Activated T-helper 1 cell treated with anti-CD3 and anti-CD28 coated beads, Interleukin-12 subunit alpha, Interleukin-12 subunit beta, Interleukin-2, Interleukin-4 antibody, amounts not matched to agents 30 ng/mL and 10 ng/mL and 1 ng/mL, durations not matched to agents 14 hours and 24 hours and 36 hours (primary cell): ENCODE data around the gene MTHFD2L. TPM values are rescaled to one million over a fixed set of nuclear protein-coding genes. Genes with fewer than 3 reads are reported as not detected.

Experiments used
- DNase-seq: peaks from one replicate; pipeline ENCODE4 v3.0.0; 2021; ENCODE audit warnings: low spot score
- H3K27ac Mint-ChIP-seq: one replicate; pipeline ENCODE4 v1.8.0; 2021; ENCODE audit warnings: mild to moderate bottlenecking, mixed read lengths
- H3K27me3 Mint-ChIP-seq: one replicate; pipeline ENCODE4 v1.8.0; 2022; ENCODE audit warnings: mild to moderate bottlenecking, moderate library complexity, mixed read lengths; ENCODE audit not compliant: insufficient read depth
- H3K36me3 Mint-ChIP-seq: one replicate; pipeline ENCODE4 v1.8.0; 2021; ENCODE audit warnings: low read depth, mixed read lengths
- H3K4me1 Mint-ChIP-seq: one replicate; pipeline ENCODE4 v1.8.0; 2021; ENCODE audit warnings: low read depth, mixed read lengths
- H3K4me3 Mint-ChIP-seq: one replicate; pipeline ENCODE4 v1.8.0; 2021; ENCODE audit warnings: mild to moderate bottlenecking, moderate library complexity, mixed read lengths
- H3K9me3 Mint-ChIP-seq: one replicate; pipeline ENCODE4 v1.8.0; 2021; ENCODE audit warnings: mixed read lengths
- intact Hi-C: fragments of 100-400 bp; cut with micrococcal nuclease; formaldehyde crosslinking; loops from one replicate; pipeline ENCODE4 v1.15.1; 2024
- total RNA-seq: library from RNA; stranded (reverse); gene quantifications from 2 replicates; pipeline ENCODE4 v1.2.3, GENCODE V29; 2022

The MTHFD2L gene
- total RNA-seq, 1 donor from 2014 or later, result 9.9 TPM

DNA sequence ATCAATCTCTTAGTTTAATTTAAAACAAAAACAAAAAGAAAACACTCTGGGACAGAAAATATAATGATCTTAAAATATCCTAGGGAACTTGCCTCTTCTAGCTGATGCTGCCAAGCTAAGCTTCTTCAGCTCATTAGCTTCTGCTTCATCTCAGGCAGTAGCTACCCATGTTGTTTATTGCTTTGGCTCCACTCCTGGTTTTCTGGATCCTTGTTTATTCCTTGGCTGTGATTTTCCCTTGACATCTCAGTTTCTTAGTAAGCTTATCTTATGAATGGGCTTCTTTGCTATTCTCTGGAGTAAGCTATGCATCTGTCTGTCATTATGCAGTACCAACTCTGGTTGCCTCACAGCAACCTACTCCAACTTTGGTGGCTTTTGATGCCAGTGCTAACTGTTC is 5.1 kb upstream of the MTHFD2L start:
- Mint-ChIP-seq H3K27me3 (peaks cover 35% of the 10 kb centered on the region), H3K4me1 (peaks cover 9% of the 10 kb centered on the region), H3K27ac (no peak overlapping the region), H3K36me3 (no peaks in the 10 kb centered on the region), H3K9me3 (no peaks in the 10 kb centered on the region), H3K4me3 (no peak overlapping the region)
- no peak for DNase-seq
- intact Hi-C loops, result loop anchor here (10.0 kb wide), 4 partner anchors 292 to 1572 kb away; partner anchors contain the start of genes AREG, COX18, RCHY1 and THAP6

DNA sequence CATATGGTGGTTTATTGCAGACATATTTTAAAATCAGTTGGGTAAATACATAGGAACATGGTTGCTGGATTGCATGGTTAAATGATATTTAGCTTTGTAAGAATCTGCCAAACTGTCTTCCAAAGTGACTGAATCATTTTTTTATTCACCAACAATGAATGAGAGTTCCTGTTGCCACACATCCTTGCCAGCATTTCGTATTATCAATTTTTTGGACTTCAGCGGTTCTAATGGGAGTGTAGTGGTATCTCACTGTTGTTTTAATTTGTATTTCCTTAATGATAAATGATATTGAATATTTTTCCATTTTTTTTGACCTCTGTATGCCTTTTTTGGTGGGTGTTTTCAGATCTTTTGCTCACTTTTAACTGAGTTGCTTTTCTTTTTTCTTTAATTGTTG is 1.4 kb upstream of the MTHFD2L start:
- H3K4me3 Mint-ChIP-seq, result peak overlapping the region; percentile 80

DNA sequence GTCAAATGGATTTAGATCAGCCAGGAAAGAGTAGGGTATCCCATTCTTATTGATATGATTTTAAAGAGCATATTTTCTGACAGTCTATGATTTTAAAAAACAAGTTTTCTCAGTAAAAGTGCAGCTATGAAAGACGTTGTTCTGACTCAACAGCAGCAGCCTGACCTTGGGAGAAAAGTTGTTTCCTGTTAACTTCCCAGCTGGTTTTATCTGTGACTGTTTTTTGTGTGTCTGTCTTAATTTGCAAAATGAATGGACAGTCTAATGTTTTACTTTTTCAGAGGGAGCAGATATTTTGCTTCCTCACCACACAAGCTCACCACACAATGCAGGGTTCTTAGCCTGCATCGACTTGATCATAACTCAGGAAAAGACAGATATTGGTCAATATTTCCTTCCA is 764 bp upstream of the MTHFD2L start:
- Mint-ChIP-seq H3K4me3 (peak overlapping the region; percentile 80), H3K27me3 (peaks cover 27% of the 10 kb centered on the region), H3K36me3 (peaks cover 15% of the 10 kb centered on the region), H3K27ac (no peak overlapping the region), H3K9me3 (no peaks in the 10 kb centered on the region), H3K4me1 (peaks cover 30% of the 10 kb centered on the region)
- intact Hi-C loops, result loop anchor here (10.0 kb wide), 4 partner anchors 288 to 1568 kb away; partner anchors contain the start of genes AREG, COX18, RCHY1 and THAP6
- DNase-seq, result no peak

More for the DNA sequence above, 1.4 kb upstream of the MTHFD2L start:
- peaks cover 12% of the 10 kb centered on the region for H3K36me3 Mint-ChIP-seq
- no peak for DNase-seq
- H3K27ac Mint-ChIP-seq, result no peak overlapping the region
- no peaks in the 10 kb centered on the region for H3K9me3 Mint-ChIP-seq
- H3K27me3 Mint-ChIP-seq, result peaks cover 27% of the 10 kb centered on the region
- intact Hi-C loops, result loop anchor here (10.0 kb wide), 4 partner anchors 288 to 1568 kb away; partner anchors contain the start of genes AREG, COX18, RCHY1 and THAP6
- H3K4me1 Mint-ChIP-seq, result peaks cover 28% of the 10 kb centered on the region

DNA sequence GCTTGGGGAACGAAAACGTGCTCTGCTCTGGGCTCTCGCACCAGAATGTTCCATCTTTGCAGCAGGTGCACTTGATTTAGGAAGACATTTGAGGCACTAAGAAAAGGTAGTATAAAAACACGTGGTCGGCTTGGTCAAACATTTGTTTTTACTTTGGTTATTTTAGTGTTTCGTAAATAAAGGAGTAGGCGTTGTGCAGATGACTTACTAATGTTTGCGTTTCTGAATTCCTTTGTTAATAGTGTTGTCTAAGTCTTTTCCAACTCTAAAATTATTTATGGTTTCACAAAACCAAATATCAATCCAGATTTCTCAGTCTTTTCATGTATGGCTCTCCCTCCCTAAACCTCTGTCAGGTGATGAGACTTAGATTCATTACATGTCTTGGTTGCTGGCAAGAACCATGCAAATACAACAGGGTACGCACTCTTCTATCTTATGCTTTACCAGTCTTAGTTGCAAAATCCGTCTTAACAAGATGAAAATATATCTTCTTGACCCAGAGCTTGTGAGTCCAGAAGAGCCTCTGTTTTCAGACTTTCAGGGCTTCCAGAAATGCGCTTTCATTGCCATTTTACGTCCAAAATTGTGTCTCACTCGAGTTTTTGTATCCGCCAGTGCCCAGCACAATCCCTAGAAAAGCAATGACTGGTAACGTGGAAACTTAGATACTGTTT is 686 bp downstream of the MTHFD2L start:
- DNase-seq, result no peak
- intact Hi-C loops, result loop anchor here (2.0 to 10.0 kb wide), 5 partner anchors 286 to 1566 kb away; partner anchors contain the start of genes ANKRD17, AREG, COX18 and RCHY1
- peaks cover 30% of the 10 kb centered on the region for H3K4me1 Mint-ChIP-seq
- H3K27ac Mint-ChIP-seq, result peak overlapping the region; percentile 87
- H3K36me3 Mint-ChIP-seq, result peaks cover 18% of the 10 kb centered on the region
- H3K27me3 Mint-ChIP-seq, result peaks cover 18% of the 10 kb centered on the region
- no peaks in the 10 kb centered on the region for H3K9me3 Mint-ChIP-seq
- H3K4me3 Mint-ChIP-seq, result peak overlapping the region; percentile 93

DNA sequence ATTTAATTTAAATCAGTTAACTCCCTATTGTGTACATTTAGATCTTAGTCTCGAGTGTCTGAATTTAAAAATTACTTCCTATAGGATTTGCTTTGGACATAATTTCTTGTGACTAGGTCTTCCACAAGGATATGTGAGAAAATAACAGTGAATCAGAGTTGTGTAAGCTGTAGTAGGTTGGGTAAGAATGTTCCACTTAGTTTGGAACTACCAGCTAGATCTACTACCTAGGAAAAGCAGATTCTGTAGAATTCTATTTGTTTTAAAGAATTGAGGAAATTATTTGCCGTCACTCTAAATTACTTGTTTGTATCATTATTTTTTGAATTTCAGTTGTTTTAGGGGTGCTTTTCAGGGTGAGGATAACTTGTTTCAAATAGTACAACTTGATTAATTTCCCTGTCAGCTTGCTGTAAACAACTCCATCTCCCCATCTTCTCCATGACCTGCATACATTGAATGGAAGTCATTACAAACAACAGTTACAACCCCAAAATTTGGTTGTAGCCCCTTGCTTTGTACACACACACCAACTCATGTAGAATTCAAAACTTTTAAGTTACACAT is 1.3 kb downstream of the MTHFD2L start:
- DNase-seq, result no peak
- Mint-ChIP-seq H3K4me1 (peaks cover 30% of the 10 kb centered on the region), H3K27ac (peak overlapping the region; percentile 87), H3K27me3 (peaks cover 14% of the 10 kb centered on the region), H3K4me3 (peak overlapping the region; percentile 93), H3K9me3 (no peaks in the 10 kb centered on the region), H3K36me3 (peaks cover 18% of the 10 kb centered on the region)
- intact Hi-C loops, result loop anchor here (2.0 to 10.0 kb wide), 5 partner anchors 286 to 1566 kb away; partner anchors contain the start of genes ANKRD17, AREG, COX18 and RCHY1

DNA sequence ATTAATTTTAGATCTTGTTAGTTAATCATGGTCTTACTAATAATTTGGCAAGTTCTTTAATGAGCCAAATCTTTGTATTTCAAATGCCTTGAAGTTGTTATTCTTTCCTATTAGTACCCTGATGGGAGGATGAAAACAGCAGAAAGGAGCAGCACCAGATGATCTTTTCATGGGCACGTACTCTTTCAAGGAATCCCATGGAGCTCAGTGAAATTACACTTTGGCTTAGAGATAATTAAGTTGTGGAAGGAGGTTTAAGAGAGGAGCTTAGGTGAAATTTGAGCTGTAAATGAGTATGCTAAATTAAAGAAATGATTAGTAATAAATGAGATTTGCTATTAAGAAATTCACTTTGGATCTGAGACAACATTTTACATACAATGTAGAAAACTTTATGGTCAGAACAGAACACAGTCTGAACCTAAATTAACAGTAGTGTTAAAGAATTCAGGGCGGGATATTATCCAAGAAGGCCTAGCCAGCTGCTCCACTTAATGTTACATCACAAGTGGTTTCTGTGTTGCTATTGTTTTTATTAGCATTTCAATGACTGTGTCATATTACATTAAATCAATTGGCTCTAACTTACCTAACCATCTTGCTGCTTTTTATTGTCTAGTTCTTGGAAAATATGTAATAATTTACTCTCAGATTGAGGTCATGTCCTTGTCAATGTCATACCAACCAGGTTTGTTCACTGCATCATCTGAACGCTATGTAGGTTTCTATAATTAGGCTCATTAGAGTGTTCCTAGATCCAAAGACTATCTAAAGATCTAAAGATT is 3.9 kb downstream of the MTHFD2L start:
- peaks cover 32% of the 10 kb centered on the region for H3K4me1 Mint-ChIP-seq
- DNase-seq, result no peak
- no peak overlapping the region for H3K27ac Mint-ChIP-seq
- intact Hi-C loops, result no loop called here
- H3K36me3 Mint-ChIP-seq, result peaks cover 26% of the 10 kb centered on the region
- H3K4me3 Mint-ChIP-seq, result no peak overlapping the region
- H3K9me3 Mint-ChIP-seq, result no peaks in the 10 kb centered on the region
- peaks cover under 1% of the 10 kb centered on the region for H3K27me3 Mint-ChIP-seq

DNA sequence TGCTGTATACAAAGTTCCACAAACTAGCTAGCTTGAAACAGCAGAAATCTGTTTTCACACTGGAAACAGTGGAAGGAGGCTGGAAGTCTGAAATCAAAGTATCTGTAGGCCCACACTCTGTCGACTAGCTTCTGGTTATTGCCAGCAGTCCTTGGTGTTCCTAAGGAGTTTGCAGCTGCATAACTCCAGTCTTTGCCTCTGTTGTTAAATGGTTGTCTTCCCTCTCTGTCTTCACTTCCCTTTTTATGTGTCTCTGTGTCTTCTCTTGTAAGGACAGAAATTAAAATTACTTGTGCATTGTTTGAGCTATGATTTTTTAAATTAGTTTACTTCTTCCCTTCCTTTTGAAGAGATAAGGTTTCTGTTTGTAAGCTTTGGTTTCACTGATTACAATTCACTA is 8.2 kb downstream of the MTHFD2L start:
- Mint-ChIP-seq H3K27me3 (no peaks in the 10 kb centered on the region), H3K36me3 (peaks cover 19% of the 10 kb centered on the region), H3K27ac (no peak overlapping the region), H3K4me1 (peaks cover 11% of the 10 kb centered on the region), H3K4me3 (no peak overlapping the region), H3K9me3 (no peaks in the 10 kb centered on the region)
- intact Hi-C loops, result no loop called here
- no peak for DNase-seq

DNA sequence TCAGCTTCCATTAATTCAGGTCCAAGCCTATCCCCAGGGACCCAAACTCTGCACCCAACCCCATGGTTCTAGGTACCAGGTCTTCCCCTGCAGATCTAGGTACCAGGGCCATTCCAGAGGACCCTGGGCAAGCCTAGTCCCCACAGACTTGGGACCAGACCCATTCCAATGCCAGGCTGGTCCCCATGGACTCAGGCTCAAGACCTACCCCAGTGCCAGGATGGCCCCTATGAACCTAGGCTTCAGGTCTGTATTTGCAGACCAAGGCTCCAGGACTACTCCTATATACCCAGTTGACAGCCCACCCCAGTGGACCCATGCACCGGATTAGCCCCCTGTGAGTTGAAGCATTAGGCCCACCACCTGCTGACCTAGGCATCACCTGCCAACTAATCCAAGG is 8.9 kb downstream of the MTHFD2L start:
- no peak for DNase-seq
- H3K27ac Mint-ChIP-seq, result no peak overlapping the region
- no peaks in the 10 kb centered on the region for H3K9me3 Mint-ChIP-seq
- peaks cover 13% of the 10 kb centered on the region for H3K36me3 Mint-ChIP-seq
- no peak overlapping the region for H3K4me3 Mint-ChIP-seq
- H3K4me1 Mint-ChIP-seq, result peaks cover 5% of the 10 kb centered on the region
- H3K27me3 Mint-ChIP-seq, result no peaks in the 10 kb centered on the region
- intact Hi-C loops, result no loop called here

DNA sequence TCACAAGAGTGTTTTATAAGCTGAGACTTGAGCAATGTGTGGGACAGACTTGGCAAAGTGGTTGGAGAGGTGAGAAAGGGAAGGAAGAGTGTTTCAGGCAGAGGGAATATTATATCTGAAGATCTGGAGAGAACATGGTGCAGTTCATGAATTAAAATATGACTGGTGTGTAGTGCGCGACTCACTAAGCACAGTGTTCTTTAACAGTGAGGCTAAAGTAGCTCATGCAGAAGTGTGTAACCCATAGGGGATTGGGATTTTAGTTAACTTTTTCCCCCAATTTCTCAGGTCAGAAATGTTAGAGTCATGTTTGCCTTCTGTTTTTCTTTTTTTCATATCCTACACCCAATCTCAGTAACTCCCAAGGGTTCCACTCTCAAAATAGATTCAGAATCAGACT is 9.7 kb downstream of the MTHFD2L start:
- no peak overlapping the region for H3K4me3 Mint-ChIP-seq
- DNase-seq, result no peak
- no peaks in the 10 kb centered on the region for H3K27me3 Mint-ChIP-seq
- no peak overlapping the region for H3K27ac Mint-ChIP-seq
- peaks cover 8% of the 10 kb centered on the region for H3K36me3 Mint-ChIP-seq
- H3K9me3 Mint-ChIP-seq, result no peaks in the 10 kb centered on the region
- peaks cover 5% of the 10 kb centered on the region for H3K4me1 Mint-ChIP-seq
- intact Hi-C loops, result no loop called here

DNA sequence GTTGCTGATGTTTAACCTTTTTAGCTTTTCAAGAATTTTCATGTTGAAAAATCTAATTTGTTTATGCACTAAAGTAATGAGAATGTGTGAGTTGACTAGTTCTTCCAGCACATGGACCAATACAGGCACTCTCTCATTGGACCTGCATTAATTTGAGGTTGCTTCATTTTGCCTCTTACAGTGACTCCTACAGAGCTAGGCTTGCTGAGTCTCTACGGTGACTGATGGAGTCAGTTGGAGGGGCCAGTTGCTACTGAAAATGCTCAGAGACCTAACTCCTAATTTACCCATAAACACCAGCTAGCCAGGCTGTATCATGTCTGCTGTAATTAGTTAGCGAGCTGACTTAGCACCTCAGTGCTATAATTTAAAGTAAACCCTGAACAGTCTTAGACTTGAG is 10.9 kb downstream of the MTHFD2L start:
- no peaks in the 10 kb centered on the region for H3K27me3 Mint-ChIP-seq
- H3K27ac Mint-ChIP-seq, result no peak overlapping the region
- no peak for DNase-seq
- no peak overlapping the region for H3K4me3 Mint-ChIP-seq
- H3K36me3 Mint-ChIP-seq, result peaks cover 8% of the 10 kb centered on the region
- H3K9me3 Mint-ChIP-seq, result no peaks in the 10 kb centered on the region
- H3K4me1 Mint-ChIP-seq, result peaks cover 5% of the 10 kb centered on the region
- intact Hi-C loops, result no loop called here

DNA sequence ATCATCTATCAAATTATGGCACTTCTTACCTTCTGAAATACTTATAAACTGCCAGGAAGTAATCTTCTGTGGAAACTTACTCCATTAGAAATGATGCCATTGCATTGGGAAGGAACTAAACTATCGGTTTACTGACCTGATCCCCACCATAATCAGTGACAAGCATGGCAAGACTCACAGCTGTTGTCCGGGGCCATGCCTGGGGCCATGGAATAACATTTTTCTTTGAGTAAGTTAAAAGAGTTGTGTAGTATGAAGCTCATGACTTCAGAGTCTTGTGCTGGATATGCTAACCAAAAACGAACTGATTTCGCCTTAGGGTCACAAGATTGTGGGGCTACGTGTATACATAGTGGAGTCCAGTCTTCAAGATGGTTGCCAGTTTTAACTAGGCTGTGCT is 15.4 kb downstream of the MTHFD2L start:
- Mint-ChIP-seq H3K27me3 (no peaks in the 10 kb centered on the region), H3K27ac (no peak overlapping the region), H3K36me3 (no peaks in the 10 kb centered on the region), H3K4me1 (no peaks in the 10 kb centered on the region), H3K4me3 (no peak overlapping the region), H3K9me3 (no peaks in the 10 kb centered on the region)
- DNase-seq, result no peak
- intact Hi-C loops, result no loop called here

DNA sequence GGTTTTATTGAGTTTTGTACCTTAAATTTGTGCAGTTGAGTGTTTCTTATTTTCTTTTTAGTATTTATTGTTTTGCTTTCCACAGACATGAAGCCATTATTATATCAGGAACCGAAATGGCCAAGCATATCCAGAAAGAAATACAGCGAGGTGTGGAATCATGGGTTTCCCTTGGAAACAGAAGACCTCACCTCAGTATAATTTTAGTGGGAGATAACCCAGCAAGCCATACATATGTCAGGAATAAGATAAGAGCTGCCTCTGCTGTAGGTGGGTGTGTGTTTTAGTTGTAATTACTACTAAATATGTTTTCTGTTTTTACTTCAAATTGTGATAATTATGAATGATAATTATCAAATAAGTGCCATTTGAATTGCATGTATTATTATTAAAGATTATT is 16.5 kb downstream of the MTHFD2L start:
- H3K4me1 Mint-ChIP-seq, result no peaks in the 10 kb centered on the region
- H3K27me3 Mint-ChIP-seq, result no peaks in the 10 kb centered on the region
- H3K4me3 Mint-ChIP-seq, result no peak overlapping the region
- intact Hi-C loops, result no loop called here
- H3K36me3 Mint-ChIP-seq, result no peaks in the 10 kb centered on the region
- no peak for DNase-seq
- no peaks in the 10 kb centered on the region for H3K9me3 Mint-ChIP-seq
- no peak overlapping the region for H3K27ac Mint-ChIP-seq

DNA sequence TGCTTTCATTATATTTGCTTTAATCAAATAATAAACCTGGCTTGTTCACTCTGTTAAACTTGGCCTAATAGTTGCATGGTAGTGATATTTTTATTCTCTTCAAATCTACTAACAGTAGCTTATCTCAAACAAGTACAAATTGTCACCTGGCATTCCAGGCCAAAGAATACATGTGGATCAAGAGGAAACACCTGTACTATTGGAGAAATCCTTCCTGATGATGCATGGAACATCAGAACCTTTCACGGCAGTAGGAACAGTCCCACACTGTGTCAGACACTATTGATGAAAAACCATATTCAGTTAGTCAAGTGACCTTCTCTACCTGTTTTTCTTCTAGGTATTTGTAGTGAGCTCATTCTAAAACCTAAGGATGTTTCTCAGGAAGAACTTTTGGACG is 17.0 kb downstream of the MTHFD2L start:
- H3K9me3 Mint-ChIP-seq, result no peaks in the 10 kb centered on the region
- no peaks in the 10 kb centered on the region for H3K36me3 Mint-ChIP-seq
- H3K4me1 Mint-ChIP-seq, result no peaks in the 10 kb centered on the region
- H3K4me3 Mint-ChIP-seq, result no peak overlapping the region
- no peak overlapping the region for H3K27ac Mint-ChIP-seq
- intact Hi-C loops, result no loop called here
- no peak for DNase-seq
- no peaks in the 10 kb centered on the region for H3K27me3 Mint-ChIP-seq
